ENCODE measurements around the gene RMRP. TPM values are rescaled to one million over a fixed set of nuclear protein-coding genes. Genes with fewer than 3 reads are reported as not detected.

Gene RMRP
- polyA plus RNA-seq, 1 experiment, result 1,738 TPM

DNA sequence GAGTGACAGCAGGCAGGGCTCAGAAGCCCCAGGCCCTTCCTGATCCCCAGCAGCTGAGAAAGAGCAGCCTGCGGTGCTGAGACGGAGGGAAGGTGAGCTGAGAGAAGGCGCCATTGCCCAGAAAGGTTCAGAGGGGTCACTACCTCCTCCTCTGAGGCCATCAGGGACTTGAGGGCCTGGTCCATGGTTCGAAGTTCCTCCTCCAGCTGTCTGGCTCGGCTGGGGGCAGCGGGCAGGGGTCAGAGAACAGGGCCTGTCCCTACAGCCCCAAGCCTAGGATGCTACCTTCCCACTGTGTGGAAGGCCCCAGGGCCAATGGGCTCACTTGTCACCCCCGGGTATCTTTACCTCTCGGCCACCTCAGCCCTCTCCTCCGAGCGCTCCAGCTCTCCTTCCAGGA is 27.1 kb upstream of the RMRP start:
- H3K27me3 ChIP-seq (ENCODE audit: control insufficient read depth, insufficient read depth, low read length), result no peaks in the 10 kb centered on the region
- peaks cover 52% of the 10 kb centered on the region for H3K36me3 ChIP-seq (ENCODE audit: control insufficient read depth, insufficient read depth, low read length)
- TF ChIP-seq CTCF (IDR thresholded peaks at IDR 0.05; ENCODE audit: insufficient read depth, low read depth, low read length), result no peak
- ChIA-PET POLR2A (interaction anchor here (0.5 kb wide), 1 partner anchor 7 kb away, joined by 3 read pairs; no protein-coding TSS in a partner anchor), CTCF (interaction anchor here (0.6 to 3.5 kb wide), 5 partner anchors 11 to 51 kb away, joined by 3 to 20 read pairs (median 3); partner anchors contain the start of genes CCDC107 and RMRP)
- DNase-seq (ENCODE audit: low read depth), result no peak
- no peak overlapping the region for H3K4me3 ChIP-seq (ENCODE audit: low read depth, low read length)

- DNase-seq (ENCODE audit: low read depth), result no peak
- no peaks in the 10 kb centered on the region for H3K27me3 ChIP-seq (ENCODE audit: control insufficient read depth, insufficient read depth, low read length)
- H3K4me3 ChIP-seq (ENCODE audit: low read depth, low read length), result no peak overlapping the region
- ChIA-PET CTCF (interaction anchor here (1.1 to 3.5 kb wide), 5 partner anchors 10 to 72 kb away, joined by 3 to 20 read pairs (median 3); partner anchors contain the start of genes CA9, CCDC107 and RMRP), POLR2A (no interaction called here)
- TF ChIP-seq CTCF (IDR thresholded peaks at IDR 0.05; ENCODE audit: insufficient read depth, low read depth, low read length), result no peak
- H3K36me3 ChIP-seq (ENCODE audit: control insufficient read depth, insufficient read depth, low read length), result peaks cover 51% of the 10 kb centered on the region
These were observed 25.5 kb upstream of the RMRP start for GRCh38 chr9:35683323-35683722.

DNA sequence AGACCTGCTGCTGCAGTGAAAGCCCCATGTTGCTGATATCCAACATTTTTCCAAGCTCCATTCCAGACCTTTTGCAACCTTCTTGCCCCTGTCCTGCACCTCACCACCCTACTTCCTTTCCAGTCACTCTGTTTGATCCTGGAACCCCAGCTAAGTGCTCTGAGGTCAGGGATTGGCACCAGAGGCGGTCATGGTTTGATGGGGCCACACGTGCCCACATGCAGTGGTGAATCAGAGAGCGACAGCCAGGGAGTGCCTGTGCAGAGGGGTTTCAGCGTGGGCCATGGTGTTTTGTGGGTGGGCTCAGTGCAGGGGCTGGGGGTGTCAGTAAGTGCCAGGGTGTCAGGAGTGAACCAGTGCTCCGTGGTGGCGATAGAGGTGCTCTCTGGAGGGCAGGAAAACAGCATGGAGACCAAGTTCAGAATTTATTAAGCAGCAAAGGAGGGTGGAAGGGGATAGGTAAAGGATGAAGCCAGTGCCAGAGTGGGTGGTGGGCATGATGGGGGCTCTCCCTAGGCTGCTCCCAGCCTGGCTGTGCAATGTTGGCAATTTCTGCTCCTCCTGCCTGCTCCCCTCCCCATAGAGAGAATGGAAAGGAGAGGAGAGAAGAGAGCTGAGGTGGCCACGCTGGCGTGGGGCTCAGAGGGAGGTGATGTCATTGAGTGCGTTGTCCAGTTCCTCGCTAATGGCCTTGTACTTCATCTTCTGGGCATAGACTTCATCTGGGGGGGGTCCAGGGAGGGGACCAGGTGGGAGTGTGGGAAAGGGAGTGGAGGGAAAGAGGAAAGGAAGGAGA is 24.9 kb upstream of the RMRP start:
- no peaks in the 10 kb centered on the region for H3K27me3 ChIP-seq (ENCODE audit: control insufficient read depth, insufficient read depth, low read length)
- ChIA-PET POLR2A (no interaction called here), CTCF (interaction anchor here (1.1 to 3.5 kb wide), 5 partner anchors 9 to 71 kb away, joined by 3 to 20 read pairs (median 3); partner anchors contain the start of gene CA9)
- no peak overlapping the region for H3K4me3 ChIP-seq (ENCODE audit: low read depth, low read length)
- DNase-seq (ENCODE audit: low read depth), result no peak
- peaks cover 45% of the 10 kb centered on the region for H3K36me3 ChIP-seq (ENCODE audit: control insufficient read depth, insufficient read depth, low read length)
- no peak for TF ChIP-seq CTCF (IDR thresholded peaks at IDR 0.05; ENCODE audit: insufficient read depth, low read depth, low read length)

- no peaks in the 10 kb centered on the region for H3K27me3 ChIP-seq (ENCODE audit: control insufficient read depth, insufficient read depth, low read length)
- no peak for TF ChIP-seq CTCF (IDR thresholded peaks at IDR 0.05; ENCODE audit: insufficient read depth, low read depth, low read length)
- ChIA-PET POLR2A (no interaction called here), CTCF (interaction anchor here (1.4 to 1.6 kb wide), 2 partner anchors 14 to 50 kb away, joined by 3 to 4 read pairs; partner anchors contain the start of genes CREB3 and TLN1)
- H3K4me3 ChIP-seq (ENCODE audit: low read depth, low read length), result no peak overlapping the region
- no peak for DNase-seq (ENCODE audit: low read depth)
- peaks cover 45% of the 10 kb centered on the region for H3K36me3 ChIP-seq (ENCODE audit: control insufficient read depth, insufficient read depth, low read length)
These were observed 24.2 kb upstream of the RMRP start for GRCh38 chr9:35682051-35682450.

GRCh38 chr9:35681341-35682002 is 23.7 kb upstream of the RMRP start:
- POLR2A ChIA-PET, result interaction anchor here (1.1 kb wide), 1 partner anchor 9 kb away, joined by 4 read pairs; no protein-coding TSS in a partner anchor
- CTCF ChIA-PET, result interaction anchor here (1.4 to 1.6 kb wide), 2 partner anchors 15 to 51 kb away, joined by 3 to 4 read pairs; partner anchors contain the start of genes CREB3 and TLN1
- H3K4me3 ChIP-seq (ENCODE audit: low read depth, low read length), result no peak overlapping the region
- no peak for DNase-seq (ENCODE audit: low read depth)
- no peaks in the 10 kb centered on the region for H3K27me3 ChIP-seq (ENCODE audit: control insufficient read depth, insufficient read depth, low read length)
- peaks cover 42% of the 10 kb centered on the region for H3K36me3 ChIP-seq (ENCODE audit: control insufficient read depth, insufficient read depth, low read length)
- TF ChIP-seq CTCF (IDR thresholded peaks at IDR 0.05; ENCODE audit: insufficient read depth, low read depth, low read length), result no peak

Measured in BJ (cell line).